Keratinocyte (primary cell): ENCODE measurements around the gene KAT5. TPM values are rescaled to one million over a fixed set of nuclear protein-coding genes. Genes with fewer than 3 reads are reported as not detected.

ENCODE experiments used
- DNase-seq: peaks from one replicate; pipeline ENCODE4 v3.0.0-alpha.2; 2011; ENCODE audit warnings: low read depth, missing footprints, low spot score
- FAIRE-seq: peaks from 2 replicates; lab custom pipeline; 2011; peaks lifted over from hg19 to GRCh38; lab: Jason Lieb, UNC
- H2AFZ ChIP-seq: 2 replicates; pipeline ENCODE4 v1.6.0; 2012; ENCODE audit warnings: low read length, control low read depth, inconsistent platforms; ENCODE audit not compliant: control insufficient read depth
- H3K27ac ChIP-seq: 2 replicates; pipeline ENCODE4 v1.5.1; 2011; ENCODE audit warnings: low read length; ENCODE audit not compliant: control insufficient read depth, insufficient read depth
- H3K27me3 ChIP-seq: 3 replicates; pipeline ENCODE4 v1.6.0; 2011; ENCODE audit warnings: low read length; ENCODE audit not compliant: control insufficient read depth, insufficient read depth; ENCODE audit errors: extremely low read depth
- H3K36me3 ChIP-seq, 2 experiments: 2 replicates in 1 of 2; 3 replicates in 1 of 2; pipeline ENCODE4 v1.5.1; 2011; ENCODE audit warnings: low read length in 2 of 2, mild to moderate bottlenecking in 1 of 2; ENCODE audit not compliant: control insufficient read depth in 2 of 2, insufficient read depth in 2 of 2; ENCODE audit errors: extremely low read depth in 1 of 2
- H3K4me1 ChIP-seq: 3 replicates; pipeline ENCODE4 v1.5.1; 2011; ENCODE audit warnings: low read length; ENCODE audit not compliant: control insufficient read depth, insufficient read depth; ENCODE audit errors: extremely low read depth
- H3K4me2 ChIP-seq: 3 replicates; pipeline ENCODE4 v1.6.0; 2011; ENCODE audit warnings: low read depth, low read length; ENCODE audit not compliant: control insufficient read depth, insufficient read depth; ENCODE audit errors: extremely low read depth
- H3K4me3 ChIP-seq, 3 experiments: fragments of 200-600 bp in 1 of 3; sonication (generic) in 1 of 3; 2 replicates in 2 of 3; 3 replicates in 1 of 3; pipeline ENCODE4 v1.5.1; 2011 to 2016; ENCODE audit warnings: low read length in 3 of 3, mild to moderate bottlenecking in 3 of 3, control low read depth in 2 of 3, inconsistent platforms in 1 of 3, low read depth in 1 of 3, mixed read lengths in 1 of 3, mixed run types in 1 of 3, moderate library complexity in 1 of 3; ENCODE audit not compliant: control insufficient read depth in 2 of 3, insufficient read depth in 2 of 3; ENCODE audit errors: extremely low read depth in 1 of 3
- H3K79me2 ChIP-seq: 2 replicates; pipeline ENCODE4 v1.6.0; 2012; ENCODE audit warnings: low read length; ENCODE audit not compliant: control insufficient read depth, insufficient read depth
- H3K9ac ChIP-seq: 3 replicates; pipeline ENCODE4 v1.6.0; 2011; ENCODE audit warnings: low read length; ENCODE audit not compliant: control insufficient read depth, insufficient read depth; ENCODE audit errors: extremely low read depth
- H3K9me1 ChIP-seq: 3 replicates; pipeline ENCODE4 v1.6.0; 2011; ENCODE audit warnings: low read length; ENCODE audit not compliant: control insufficient read depth, insufficient read depth; ENCODE audit errors: extremely low read depth
- H3K9me3 ChIP-seq: 2 replicates; pipeline ENCODE4 v1.5.1; 2012; ENCODE audit warnings: low read depth, low read length; ENCODE audit not compliant: control insufficient read depth
- H4K20me1 ChIP-seq: 3 replicates; pipeline ENCODE4 v1.6.0; 2011; ENCODE audit warnings: low read length; ENCODE audit not compliant: control insufficient read depth, insufficient read depth; ENCODE audit errors: extremely low read depth
- CTCF ChIP-seq, 3 experiments: IDR thresholded peaks in 1 of 3; conservative IDR thresholded peaks in 1 of 3; optimal IDR thresholded peaks in 1 of 3; 2 replicates in 2 of 3; 3 replicates in 1 of 3; pipeline versions ENCODE3 to v1.5.1; 2011; ENCODE audit warnings: low read length in 3 of 3, mild to moderate bottlenecking in 3 of 3, moderate library complexity in 2 of 3, control low read depth in 1 of 3, inconsistent platforms in 1 of 3; ENCODE audit not compliant: insufficient read depth in 2 of 3; ENCODE audit errors: extremely low read depth in 1 of 3
- EZH2 ChIP-seq: IDR thresholded peaks from one replicate; pipeline ENCODE4 v1.6.1; 2012; ENCODE audit warnings: inconsistent platforms, mild to moderate bottlenecking, low read length, moderate library complexity
- dilution Hi-C: fragments of 300-500 bp; cut with MboI; formaldehyde crosslinking; loops from one replicate; pipeline ENCODE4 v1.7.0; 2020; ENCODE audit warnings: low sequenced_read_pairs; ENCODE audit not compliant: extremely low pct_ligation_motif_present
- polyA plus RNA-seq, 5 experiments: library from polyadenylated mRNA; depleted of rRNA in 3 of 5; stranded (reverse) in 3 of 5; stranded (forward) in 1 of 5; unstranded in 1 of 5; fragments of >200 nt; gene quantifications; 1 replicate in 1 of 5; 2 replicates in 3 of 5; 3 replicates in 1 of 5; pipeline versions ENCODE4 v1.2.1 to v1.2.3, GENCODE V29; 2011 to 2012; ENCODE audit warnings: missing spikeins in 2 of 5, low read depth in 1 of 5, low replicate concordance in 1 of 5

KAT5 gene
- polyA plus RNA-seq, 1 donor (not counting 4 experiments of a cell fraction or from before 2014, with no cell fraction given) = 26.8 TPM

GRCh38 chr11:65710421-65710820 is 1.6 kb upstream of the KAT5 start:
- TF ChIP-seq EZH2 (no peak), CTCF (optimal IDR thresholded peaks at IDR 0.05 in 1 of 3, IDR thresholded peaks at IDR 0.05 in 1 of 3, conservative IDR thresholded peaks at IDR 0.05 in 1 of 3; ENCODE audit: extremely low read depth in 1 of 3, insufficient read depth in 2 of 3, low read length in 3 of 3) (no peak)
- DNase-seq (no peak), FAIRE-seq (no peak)
- Histone ChIP-seq H3K9ac (no peak overlapping the region), H3K9me3 (no peaks in the 10 kb centered on the region), H2AFZ (peak overlapping the region; percentile 30), H3K4me2 (peak overlapping the region; percentile 42), H3K4me1 (peaks cover 5% of the 10 kb centered on the region), H3K36me3 (peaks cover 18 to 20% of the 10 kb centered on the region in 2 experiments), H3K27me3 (no peaks in the 10 kb centered on the region), H3K9me1 (no peaks in the 10 kb centered on the region), H3K4me3 (no peak overlapping the region), H3K27ac (no peak overlapping the region), H3K79me2 (peaks cover 11% of the 10 kb centered on the region), H4K20me1 (no peaks in the 10 kb centered on the region)
- dilution Hi-C loops = no loop called here

- dilution Hi-C loops = no loop called here
- H3K27ac ChIP-seq = peak overlapping the region; percentile 99
- FAIRE-seq = no peak
Measured at GRCh38 chr11:65712633-65713076, 603 bp downstream of the KAT5 start.

More at GRCh38 chr11:65712633-65713076, 603 bp downstream of the KAT5 start:
- no peak for DNase-seq
- TF ChIP-seq EZH2 = no peak
- TF ChIP-seq CTCF (optimal IDR thresholded peaks at IDR 0.05 in 1 of 3, IDR thresholded peaks at IDR 0.05 in 1 of 3, conservative IDR thresholded peaks at IDR 0.05 in 1 of 3; ENCODE audit: extremely low read depth in 1 of 3, insufficient read depth in 2 of 3, low read length in 3 of 3) = no peak
- H3K4me2 ChIP-seq = peak overlapping the region; percentile 85
- H3K9ac ChIP-seq = peak overlapping the region; percentile 94
- H3K36me3 ChIP-seq = peaks cover 28 to 34% of the 10 kb centered on the region in 2 experiments
- no peak overlapping the region for H2AFZ ChIP-seq
- H3K4me3 ChIP-seq = peak overlapping the region; percentile 66 to 75 (median 67)
- no peaks in the 10 kb centered on the region for H3K9me1 ChIP-seq
- H3K4me1 ChIP-seq = peaks cover 5% of the 10 kb centered on the region
- H3K79me2 ChIP-seq = peaks cover 11% of the 10 kb centered on the region
- H4K20me1 ChIP-seq = no peaks in the 10 kb centered on the region
- no peaks in the 10 kb centered on the region for H3K9me3 ChIP-seq
- H3K27me3 ChIP-seq = no peaks in the 10 kb centered on the region
